ENCODE measurements around the gene APOM.

APOM gene

GRCh38 chr6:31632279-31632946 is 23.3 kb upstream of the APOM start:
- TF ChIP-seq ZFX (IDR thresholded peaks at IDR 0.05), result no peak
- no peak for TF ChIP-seq CTCF (conservative IDR thresholded peaks at IDR 0.05)
- no peak overlapping the region for H3K27ac ChIP-seq

- H3K27ac ChIP-seq, result no peak overlapping the region
- no peak for TF ChIP-seq ZFX (IDR thresholded peaks at IDR 0.05)
- no peak for TF ChIP-seq CTCF (conservative IDR thresholded peaks at IDR 0.05)
These were observed 22.2 kb upstream of the APOM start for GRCh38 chr6:31633447-31633846.

DNA sequence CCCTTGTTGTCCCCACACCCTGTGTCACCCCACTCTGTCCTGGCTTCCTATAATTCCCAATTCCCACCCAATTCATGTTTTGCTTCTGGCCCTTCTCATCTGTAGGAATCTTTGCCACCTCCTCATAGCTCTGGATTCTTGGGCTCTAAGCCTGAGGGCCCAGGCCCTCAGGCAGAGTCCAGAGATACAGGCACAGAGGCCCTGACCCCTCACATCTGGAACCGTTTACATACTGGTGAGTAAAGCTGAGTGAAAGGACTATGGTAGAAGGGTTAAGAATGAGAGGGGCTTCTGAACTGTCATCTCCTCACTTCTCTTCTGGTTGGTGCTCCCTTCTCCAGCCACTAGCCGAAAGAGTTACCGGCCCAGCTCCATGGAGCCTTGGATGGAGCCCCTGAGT is 21.6 kb upstream of the APOM start:
- TF ChIP-seq ZFX (IDR thresholded peaks at IDR 0.05) (no peak), CTCF (conservative IDR thresholded peaks at IDR 0.05) (no peak)
- H3K27ac ChIP-seq, result no peak overlapping the region

GRCh38 chr6:31634969-31635575 is 20.6 kb upstream of the APOM start:
- TF ChIP-seq CTCF (conservative IDR thresholded peaks at IDR 0.05), result no peak
- TF ChIP-seq ZFX (IDR thresholded peaks at IDR 0.05), result no peak
- H3K27ac ChIP-seq, result no peak overlapping the region

GRCh38 chr6:31636698-31637596 is 18.7 kb upstream of the APOM start:
- TF ChIP-seq ZFX (IDR thresholded peaks at IDR 0.05) (no peak), CTCF (conservative IDR thresholded peaks at IDR 0.05) (no peak)
- H3K27ac ChIP-seq, result no peak overlapping the region

GRCh38 chr6:31639043-31639442 is 16.7 kb upstream of the APOM start:
- no peak overlapping the region for H3K27ac ChIP-seq

More at GRCh38 chr6:31639043-31639442, 16.7 kb upstream of the APOM start:
- TF ChIP-seq ZFX (IDR thresholded peaks at IDR 0.05), result no peak
- no peak for TF ChIP-seq CTCF (conservative IDR thresholded peaks at IDR 0.05)

Data from C4-2B (cell line).